Coronary artery (tissue), 2 donors: ENCODE measurements around the gene TERT.

ENCODE experiments used
- DNase-seq: peaks from one replicate; pipeline ENCODE4 v3.0.0-alpha.2; 2017; ENCODE audit warnings: low spot score
- H3K27ac ChIP-seq, 2 donors: fragments of 200-600 bp; sonication (generic); one replicate each; pipeline ENCODE4 v1.5.1; 2016 to 2019
- H3K4me3 ChIP-seq: fragments of 200-600 bp; sonication (generic); 2 replicates; pipeline ENCODE4 v1.5.1; 2016; ENCODE audit warnings: mild to moderate bottlenecking, moderate library complexity
- CTCF ChIP-seq: fragments of 200-600 bp; sonication (generic); IDR thresholded peaks from one replicate; pipeline ENCODE4 v1.5.1; 2019; ENCODE audit warnings: antibody characterized with exemption

Gene TERT

GRCh38 chr5:1208743-1209488, 86.0 kb downstream of the TERT start:
- no peak overlapping the region for H3K27ac ChIP-seq
- TF ChIP-seq CTCF, result no peak
- no peak overlapping the region for H3K4me3 ChIP-seq
- no peak for DNase-seq

GRCh38 chr5:1208221-1208742, 86.6 kb downstream of the TERT start:
- DNase-seq, result no peak
- H3K4me3 ChIP-seq, result no peak overlapping the region

GRCh38 chr5:1207555-1207954, 87.3 kb downstream of the TERT start:
- TF ChIP-seq CTCF, result no peak

More at GRCh38 chr5:1208221-1208742, 86.6 kb downstream of the TERT start:
- no peak for TF ChIP-seq CTCF
- H3K27ac ChIP-seq, result no peak overlapping the region

GRCh38 chr5:1206521-1207412, 88.1 kb downstream of the TERT start:
- no peak for DNase-seq
- Histone ChIP-seq H3K27ac (no peak overlapping the region), H3K4me3 (no peak overlapping the region)
- TF ChIP-seq CTCF, result no peak

More at GRCh38 chr5:1207555-1207954, 87.3 kb downstream of the TERT start:
- H3K27ac ChIP-seq, result no peak overlapping the region
- no peak overlapping the region for H3K4me3 ChIP-seq
- DNase-seq, result no peak

GRCh38 chr5:1205255-1206180, 89.3 kb downstream of the TERT start:
- no peak overlapping the region for H3K4me3 ChIP-seq

More at GRCh38 chr5:1205255-1206180, 89.3 kb downstream of the TERT start:
- TF ChIP-seq CTCF, result no peak
- DNase-seq, result no peak
- no peak overlapping the region for H3K27ac ChIP-seq
